ENCODE measurements around the gene CLRN3. TPM values are rescaled to one million over a fixed set of nuclear protein-coding genes. Genes with fewer than 3 reads are reported as not detected.

CLRN3 gene
- total and polyA plus RNA-seq, 2 experiments from 2014 or later: not detected

DNA sequence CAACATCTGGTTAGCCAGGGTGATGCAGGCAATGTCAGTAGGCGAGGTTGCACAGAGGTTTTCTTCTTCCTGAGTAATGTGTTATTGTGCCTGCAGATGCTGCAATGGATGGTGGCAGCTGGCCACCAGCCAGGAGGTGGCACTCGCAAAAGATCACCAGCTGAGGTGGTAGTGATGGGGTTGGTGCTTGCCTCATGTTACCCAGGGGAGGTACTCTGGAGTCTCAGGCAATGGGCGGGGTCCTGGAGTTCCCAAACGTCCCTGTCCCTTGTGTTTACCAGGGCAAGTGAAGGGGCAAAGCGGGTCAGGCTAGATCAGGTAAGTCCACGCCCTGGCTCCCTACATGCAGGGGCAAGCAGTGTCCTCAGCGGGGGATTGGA, 21.1 kb downstream of the CLRN3 start:
- no peaks in the 10 kb centered on the region for H3K79me2 ChIP-seq (replicated peaks; ENCODE audit: insufficient read depth)
- Mint-ChIP-seq H3K9me3 (peaks cover 18% of the 10 kb centered on the region), H3K4me1 (no peaks in the 10 kb centered on the region; the same call in 2 of the 3 replicates), H3K27me3 (ENCODE audit: insufficient read depth, low read depth, poor library complexity) (no peaks in the 10 kb centered on the region), H3K36me3 (ENCODE audit: low read depth) (no peaks in the 10 kb centered on the region; the same call in 2 of the 3 replicates), H3K4me3 (no peak overlapping the region), H3K27ac (no peak overlapping the region)
- no peaks in the 10 kb centered on the region for H3K27me3 ChIP-seq (ENCODE audit: insufficient read depth)
- H4K20me1 ChIP-seq (replicated peaks; ENCODE audit: insufficient read depth): no peaks in the 10 kb centered on the region
- no peak overlapping the region for H3K27ac ChIP-seq (ENCODE audit: low read depth)
- ATAC-seq (no peak), DNase-seq (ENCODE audit: low spot score) (no peak)
- H3K4me2 ChIP-seq: no peak overlapping the region
- no peaks in the 10 kb centered on the region for H3K9me2 ChIP-seq (ENCODE audit: insufficient read depth)
- no peaks in the 10 kb centered on the region for H3K36me3 ChIP-seq (ENCODE audit: insufficient read depth)
- TF ChIP-seq ZNF462 (CRISPR knock-in tag; IDR thresholded peaks at IDR 0.05) (no peak), STAT1 (IDR thresholded peaks at IDR 0.05; ENCODE audit: unreplicated experiment) (no peak), EZH2 (IDR thresholded peaks at IDR 0.05; ENCODE audit: low read depth, unreplicated experiment) (no peak), POLR2AphosphoS5 (IDR thresholded peaks at IDR 0.05; ENCODE audit: low read depth) (no peak), EZH2phosphoT487 (IDR thresholded peaks at IDR 0.05; ENCODE audit: unreplicated experiment) (no peak), ZNF331 (CRISPR knock-in tag; IDR thresholded peaks at IDR 0.05; ENCODE audit: low read depth) (no peak), ZNF114 (CRISPR knock-in tag; IDR thresholded peaks at IDR 0.05) (no peak), CREB1 (CRISPR knock-in tag; IDR thresholded peaks at IDR 0.05; ENCODE audit: low read depth) (no peak), ETS1 (IDR thresholded peaks at IDR 0.05) (no peak), REST (IDR thresholded peaks at IDR 0.05; ENCODE audit: unreplicated experiment) (no peak), NANOG (IDR thresholded peaks at IDR 0.05; ENCODE audit: borderline replicate concordance) (no peak), JUNB (IDR thresholded peaks at IDR 0.05; ENCODE audit: unreplicated experiment) (no peak)
- TF ChIP-seq, protein P1, sequence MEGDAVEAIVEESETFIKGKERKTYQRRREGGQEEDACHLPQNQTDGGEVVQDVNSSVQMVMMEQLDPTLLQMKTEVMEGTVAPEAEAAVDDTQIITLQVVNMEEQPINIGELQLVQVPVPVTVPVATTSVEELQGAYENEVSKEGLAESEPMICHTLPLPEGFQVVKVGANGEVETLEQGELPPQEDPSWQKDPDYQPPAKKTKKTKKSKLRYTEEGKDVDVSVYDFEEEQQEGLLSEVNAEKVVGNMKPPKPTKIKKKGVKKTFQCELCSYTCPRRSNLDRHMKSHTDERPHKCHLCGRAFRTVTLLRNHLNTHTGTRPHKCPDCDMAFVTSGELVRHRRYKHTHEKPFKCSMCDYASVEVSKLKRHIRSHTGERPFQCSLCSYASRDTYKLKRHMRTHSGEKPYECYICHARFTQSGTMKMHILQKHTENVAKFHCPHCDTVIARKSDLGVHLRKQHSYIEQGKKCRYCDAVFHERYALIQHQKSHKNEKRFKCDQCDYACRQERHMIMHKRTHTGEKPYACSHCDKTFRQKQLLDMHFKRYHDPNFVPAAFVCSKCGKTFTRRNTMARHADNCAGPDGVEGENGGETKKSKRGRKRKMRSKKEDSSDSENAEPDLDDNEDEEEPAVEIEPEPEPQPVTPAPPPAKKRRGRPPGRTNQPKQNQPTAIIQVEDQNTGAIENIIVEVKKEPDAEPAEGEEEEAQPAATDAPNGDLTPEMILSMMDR (conservative IDR thresholded peaks at IDR 0.05; ENCODE audit: low read depth in 2 of 2): no peak
- no peaks in the 10 kb centered on the region for H3K4me1 ChIP-seq (ENCODE audit: insufficient read depth)
- H3K4me3 ChIP-seq: no peak overlapping the region
- no peaks in the 10 kb centered on the region for H3F3A ChIP-seq (replicated peaks; ENCODE audit: low read depth)
- H2AFZ ChIP-seq: no peak overlapping the region

Data from GM23338 (cell line).